Endodermal cell (in vitro differentiated cells): ENCODE measurements around the gene LARGE1. TPM values are rescaled to one million over a fixed set of nuclear protein-coding genes. Genes with fewer than 3 reads are reported as not detected.

Experiments used
- DNase-seq: peaks from one replicate; pipeline ENCODE4 v3.0.0-alpha.2; 2017
- H3K27ac ChIP-seq: 2 replicates; pipeline ENCODE4 v1.5.1; 2013; ENCODE audit warnings: mild to moderate bottlenecking, low read depth, low read length, moderate library complexity
- H3K27me3 ChIP-seq: 2 replicates; pipeline ENCODE4 v1.6.1; 2013; ENCODE audit warnings: mild to moderate bottlenecking, low read length, moderate library complexity; ENCODE audit not compliant: insufficient read depth, control insufficient read depth, poor library complexity, severe bottlenecking
- H3K36me3 ChIP-seq: 2 replicates; pipeline ENCODE4 v1.7.0; 2013; ENCODE audit warnings: mild to moderate bottlenecking, low read length, moderate library complexity; ENCODE audit not compliant: control insufficient read depth, insufficient read depth
- H3K4me1 ChIP-seq: one replicate; pipeline ENCODE4 v1.7.0; 2013; ENCODE audit warnings: low read length; ENCODE audit not compliant: control insufficient read depth, insufficient read depth
- H3K4me3 ChIP-seq: 2 replicates; pipeline ENCODE4 v1.5.1; 2013; ENCODE audit warnings: mild to moderate bottlenecking, low read length, moderate library complexity
- H3K9ac ChIP-seq: 2 replicates; pipeline ENCODE4 v1.6.1; 2013; ENCODE audit warnings: mild to moderate bottlenecking, low read length, moderate library complexity; ENCODE audit not compliant: poor library complexity, severe bottlenecking; ENCODE audit errors: extremely low read depth
- H3K9me3 ChIP-seq: 2 replicates; pipeline ENCODE4 v1.6.1; 2013; ENCODE audit warnings: mild to moderate bottlenecking, low read length, moderate library complexity; ENCODE audit not compliant: control insufficient read depth
- H3K27ac Mint-ChIP-seq: 2 replicates; pipeline ENCODE4 v1.8.0; 2020; ENCODE audit warnings: mixed read lengths
- H3K27me3 Mint-ChIP-seq: 2 replicates; pipeline ENCODE4 v1.8.0; 2021; ENCODE audit warnings: mild to moderate bottlenecking, mixed read lengths; ENCODE audit not compliant: insufficient read depth
- H3K36me3 Mint-ChIP-seq: 2 replicates; pipeline ENCODE4 v1.8.0; 2020; ENCODE audit warnings: low read depth, mixed read lengths
- H3K4me1 Mint-ChIP-seq: 2 replicates; pipeline ENCODE4 v1.8.0; 2020; ENCODE audit warnings: mixed read lengths
- H3K4me3 Mint-ChIP-seq: 2 replicates; pipeline ENCODE4 v1.8.0; 2020; ENCODE audit warnings: mild to moderate bottlenecking, moderate library complexity, mixed read lengths
- H3K9me3 Mint-ChIP-seq: 2 replicates; pipeline ENCODE4 v1.8.0; 2020; ENCODE audit warnings: mild to moderate bottlenecking, mixed read lengths
- CTCF ChIP-seq: fragments of 200-600 bp; sonication (generic); conservative IDR thresholded peaks from 2 replicates; pipeline ENCODE4 v1.5.0; 2021; ENCODE audit warnings: antibody characterized with exemption, mild to moderate bottlenecking
- WGBS, 2 experiments: methylation state at CpG; one replicate each; pipeline versions ENCODE4 v1.1.5 to v1.1.7; 2013; ENCODE audit warnings: missing lambda C conversion rate in 2 of 2, mixed read lengths in 1 of 2; ENCODE audit not compliant: insufficient coverage in 1 of 2, insufficient read length in 1 of 2; 5-methylcytosine and 5-hydroxymethylcytosine counted together
- total RNA-seq, 2 donors: library from RNA; stranded (reverse); fragmentation: NEBNext Ultra II Directional in 1 of 2; extraction: Animal tissue kit (Norgen Biotek cat#: 25700) in 1 of 2; gene quantifications; 2 replicates in 1 of 2; 3 replicates in 1 of 2; pipeline ENCODE4 v1.2.1, GENCODE V29; 2021

Gene LARGE1
- total RNA-seq, 2 donors from 2014 or later, result 17.5 to 24.3 TPM

GRCh38 chr22:33842006-33842354 lies 78.3 kb downstream of the LARGE1 start:
- Histone ChIP-seq H3K27ac (no peak overlapping the region), H3K9me3 (peaks cover 13% of the 10 kb centered on the region), H3K4me3 (no peak overlapping the region), H3K4me1 (no peaks in the 10 kb centered on the region), H3K36me3 (no peaks in the 10 kb centered on the region), H3K9ac (no peak overlapping the region), H3K27me3 (peaks cover 76% of the 10 kb centered on the region)
- no peak for TF ChIP-seq CTCF
- Mint-ChIP-seq H3K9me3 (peaks cover 21% of the 10 kb centered on the region), H3K4me1 (peaks cover 4% of the 10 kb centered on the region), H3K27ac (no peak overlapping the region), H3K36me3 (peaks cover 9% of the 10 kb centered on the region), H3K27me3 (peaks cover 97% of the 10 kb centered on the region), H3K4me3 (no peak overlapping the region)
- no peak for DNase-seq
- 93 to 95% methylated on average over 7 to 12 of the region's 12 CpGs for WGBS, 2 experiments

DNA sequence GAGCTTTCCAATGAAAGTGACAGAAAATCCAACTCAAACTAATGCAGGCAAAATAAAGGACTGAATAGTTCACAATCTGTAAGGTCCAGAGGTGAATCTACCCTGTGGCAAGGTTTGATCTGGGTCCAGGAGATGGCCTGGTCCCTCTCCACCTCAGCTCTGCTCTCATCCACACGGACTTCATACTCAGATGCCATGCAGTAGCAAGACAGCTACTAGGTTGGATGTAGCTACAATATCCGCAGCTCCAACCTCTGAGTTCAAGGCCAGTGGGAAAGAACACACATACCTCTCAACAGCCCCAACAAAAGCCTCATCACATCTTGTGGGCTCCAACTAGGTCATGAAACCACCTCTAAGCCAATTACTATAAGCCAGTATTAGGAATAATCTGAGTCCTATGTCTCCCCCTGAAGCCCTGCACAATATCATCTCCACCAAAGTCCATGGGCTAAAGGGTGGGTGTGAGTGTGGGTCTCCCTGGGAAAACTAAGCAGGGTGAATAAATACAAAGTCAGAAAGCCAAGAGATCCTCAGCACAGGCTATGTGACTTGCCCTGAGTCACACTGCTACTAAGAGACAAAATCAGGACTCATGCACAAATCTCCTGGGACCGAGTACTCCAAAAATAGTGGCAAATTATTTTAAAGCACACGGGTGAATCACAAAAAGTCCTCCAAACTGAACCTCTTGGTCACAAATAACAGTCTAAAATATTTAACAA lies 78.8 kb downstream of the LARGE1 start:
- Histone ChIP-seq H3K4me1 (no peaks in the 10 kb centered on the region), H3K36me3 (no peaks in the 10 kb centered on the region), H3K27ac (no peak overlapping the region), H3K27me3 (peaks cover 76% of the 10 kb centered on the region), H3K9me3 (peaks cover 7% of the 10 kb centered on the region), H3K9ac (no peak overlapping the region), H3K4me3 (no peak overlapping the region)
- no peak for TF ChIP-seq CTCF
- peaks cover 16% of the 10 kb centered on the region for H3K9me3 Mint-ChIP-seq
- H3K27me3 Mint-ChIP-seq, result peaks cover 97% of the 10 kb centered on the region
- 88 to 97% methylated on average over 4 of the region's 4 CpGs for WGBS, 2 experiments
- DNase-seq, result no peak
- H3K4me3 Mint-ChIP-seq, result no peak overlapping the region
- H3K36me3 Mint-ChIP-seq, result peaks cover 6% of the 10 kb centered on the region
- H3K4me1 Mint-ChIP-seq, result peaks cover 4% of the 10 kb centered on the region
- H3K27ac Mint-ChIP-seq, result no peak overlapping the region

- DNase-seq, result no peak
- H3K36me3 ChIP-seq, result no peaks in the 10 kb centered on the region
- H3K9me3 ChIP-seq, result no peaks in the 10 kb centered on the region
- Mint-ChIP-seq H3K27ac (no peak overlapping the region), H3K36me3 (no peaks in the 10 kb centered on the region), H3K27me3 (peaks cover 97% of the 10 kb centered on the region), H3K4me3 (no peak overlapping the region), H3K9me3 (no peaks in the 10 kb centered on the region), H3K4me1 (peaks cover 15% of the 10 kb centered on the region)
- H3K4me1 ChIP-seq, result no peaks in the 10 kb centered on the region
- H3K27me3 ChIP-seq, result peaks cover 71% of the 10 kb centered on the region
- WGBS, 2 experiments, result 94% methylated on average over 3 of the region's 6 CpGs; no CpG with 5 or more reads in 1 of the 2 experiments
- no peak for TF ChIP-seq CTCF
- H3K27ac ChIP-seq, result no peak overlapping the region
- no peak overlapping the region for H3K4me3 ChIP-seq
- H3K9ac ChIP-seq, result no peak overlapping the region
These were observed 81.6 kb downstream of the LARGE1 start for GRCh38 chr22:33838644-33839043.
